ENCODE results near the gene MKRN2OS.
A peak's percentile ranks its signal among the peaks of the same experiment; 100 is the strongest.

- TF ChIP-seq POLR2A (IDR thresholded peaks at IDR 0.05; ENCODE audit: low read depth, low read length) (peak; percentile 46; the same call in 1 of the 2 replicates), SPI1 (IDR thresholded peaks at IDR 0.05; ENCODE audit: low read depth, low read length) (no peak), TAF1 (IDR thresholded peaks at IDR 0.05; ENCODE audit: low read depth, low read length) (peak; percentile 39; the same call in 1 of the 2 replicates), POLR2AphosphoS5 (IDR thresholded peaks at IDR 0.05; ENCODE audit: low read depth, low read length) (peak; percentile 45; the same call in 1 of the 2 replicates), POU2F2 (IDR thresholded peaks at IDR 0.05; ENCODE audit: low read depth, low read length) (no peak)
Measured at GRCh38 chr3:12560505-12561190, 15.3 kb upstream of the MKRN2OS start.

Data from GM12891 (cell line).